DOHH2 (cell line): Measurements from ENCODE around the gene LBHD1.

Experiments used
- CTCF ChIP-seq: fragments of 200-600 bp; sonication (generic); IDR thresholded peaks from one replicate; pipeline ENCODE4 v1.5.1; 2014; ENCODE audit warnings: antibody characterized with exemption, mild to moderate bottlenecking, low read depth, low read length; ENCODE audit not compliant: poor library complexity, severe bottlenecking
- EZH2phosphoT487 ChIP-seq: fragments of 200-600 bp; sonication (generic); IDR thresholded peaks from 2 replicates; pipeline ENCODE4 v1.6.1; 2017; ENCODE audit warnings: borderline replicate concordance, mild to moderate bottlenecking, antibody characterized with exemption, low read length, moderate library complexity, mixed read lengths

- TF ChIP-seq CTCF (no peak), EZH2phosphoT487 (no peak)
Observed at GRCh38 chr11:62706850-62707247, 34.8 kb upstream of the LBHD1 start.
